OCI-LY3 (cell line): ENCODE measurements around the gene CA7.

ENCODE experiments used
- CTCF ChIP-seq: fragments of 200-600, 300-600 bp; sonication (generic); IDR thresholded peaks from 2 replicates; pipeline ENCODE4 v1.5.1; 2014; ENCODE audit warnings: antibody characterized with exemption, low read length, low read depth
- EZH2phosphoT487 ChIP-seq: fragments of 200-600 bp; shearing (Covaris generic); IDR thresholded peaks from 2 replicates; pipeline ENCODE4 v1.6.1; 2018; ENCODE audit warnings: antibody characterized with exemption, mixed run types, low read depth

GRCh38 chr16:66886914-66887313 lies 42.7 kb downstream of the CA7 start:
- TF ChIP-seq CTCF (no peak), EZH2phosphoT487 (no peak)
